ENCODE results near the gene SGCA.

Gene SGCA

GRCh38 chr17:50134206-50135110 is 31.3 kb upstream of the SGCA start:
- peak; percentile 69 for DNase-seq (ENCODE audit: low read depth)

GRCh38 chr17:50135316-50136095 is 30.3 kb upstream of the SGCA start:
- DNase-seq (ENCODE audit: low read depth) = no peak

GRCh38 chr17:50136096-50136687 is 29.6 kb upstream of the SGCA start:
- DNase-seq (ENCODE audit: low read depth) = no peak

- DNase-seq (ENCODE audit: low read depth) = no peak
Observed at GRCh38 chr17:50137042-50137441, 28.8 kb upstream of the SGCA start.

GRCh38 chr17:50139185-50139783 is 26.5 kb upstream of the SGCA start:
- DNase-seq (ENCODE audit: low read depth) = no peak

GRCh38 chr17:50139950-50140885 is 25.6 kb upstream of the SGCA start:
- DNase-seq (ENCODE audit: low read depth) = peak; percentile 81

GRCh38 chr17:50141026-50141744 is 24.6 kb upstream of the SGCA start:
- DNase-seq (ENCODE audit: low read depth) = no peak

- no peak for DNase-seq (ENCODE audit: low read depth)
Observed at GRCh38 chr17:50141745-50142110, 24.1 kb upstream of the SGCA start.

- no peak for DNase-seq (ENCODE audit: low read depth)
Observed at GRCh38 chr17:50143461-50144176, 22.2 kb upstream of the SGCA start.

GRCh38 chr17:50144355-50144754 is 21.4 kb upstream of the SGCA start:
- DNase-seq (ENCODE audit: low read depth) = no peak

GRCh38 chr17:50144845-50145531 is 20.8 kb upstream of the SGCA start:
- DNase-seq (ENCODE audit: low read depth) = no peak

- DNase-seq (ENCODE audit: low read depth) = no peak
Observed at GRCh38 chr17:50145532-50146229, 20.1 kb upstream of the SGCA start.

- no peak for DNase-seq (ENCODE audit: low read depth)
Observed at GRCh38 chr17:50146230-50146926, 19.4 kb upstream of the SGCA start.

GRCh38 chr17:50146927-50147665 is 18.7 kb upstream of the SGCA start:
- no peak for DNase-seq (ENCODE audit: low read depth)

- DNase-seq (ENCODE audit: low read depth) = peak; percentile 52
Observed at GRCh38 chr17:50147841-50148225, 18.0 kb upstream of the SGCA start.

- DNase-seq (ENCODE audit: low read depth) = peak; percentile 61
Observed at GRCh38 chr17:50148226-50149090, 17.3 kb upstream of the SGCA start.

GRCh38 chr17:50149091-50149416 is 16.8 kb upstream of the SGCA start:
- DNase-seq (ENCODE audit: low read depth) = no peak
